H1 (cell line): Measurements from ENCODE around the gene LCN12. TPM values are rescaled to one million over a fixed set of nuclear protein-coding genes. Genes with fewer than 3 reads are reported as not detected.

Experiments used
- E2F6 ChIP-seq: IDR thresholded peaks from 2 replicates; pipeline ENCODE4 v1.6.1; 2012; ENCODE audit warnings: inconsistent platforms
- RAD21 ChIP-seq, 2 experiments: IDR thresholded peaks in 1 of 2; conservative IDR thresholded peaks in 1 of 2; 2 replicates each; pipeline ENCODE4 v1.6.1; 2011; ENCODE audit warnings: low read depth in 2 of 2, low read length in 2 of 2, improper control_type of control experiment in 1 of 2, inconsistent platforms in 1 of 2, mild to moderate bottlenecking in 1 of 2, moderate library complexity in 1 of 2
- RFX5 ChIP-seq: IDR thresholded peaks from 2 replicates; pipeline ENCODE4 v1.6.1; 2011; ENCODE audit warnings: low read depth, low read length, improper control_type of control experiment, borderline replicate concordance
- polyA plus RNA-seq, 7 experiments: library from polyadenylated mRNA; depleted of rRNA in 3 of 7; stranded (reverse) in 5 of 7; unstranded in 2 of 7; fragments of >200 nt in 5 of 7; fragments of 200-250 nt in 2 of 7; gene quantifications; 1 replicate in 5 of 7; 2 replicates in 1 of 7; 4 replicates in 1 of 7; pipeline versions ENCODE4 v1.2.1 to v1.2.3, GENCODE V29; 2011 to 2013; ENCODE audit warnings: missing spikeins in 2 of 7, mixed read lengths in 2 of 7
- total RNA-seq: library from RNA; stranded (reverse); fragmentation: NEBNext Ultra II Directional; extraction: Animal tissue kit (Norgen Biotek cat#: 25700); gene quantifications from 2 replicates; pipeline ENCODE4 v1.2.1, GENCODE V29; 2021

LCN12 gene
- total and polyA plus RNA-seq, 2 of the 8 experiments (the other 6 are each of a cell fraction or from before 2014, with no cell fraction given): 1.1 to 1.7 TPM

DNA sequence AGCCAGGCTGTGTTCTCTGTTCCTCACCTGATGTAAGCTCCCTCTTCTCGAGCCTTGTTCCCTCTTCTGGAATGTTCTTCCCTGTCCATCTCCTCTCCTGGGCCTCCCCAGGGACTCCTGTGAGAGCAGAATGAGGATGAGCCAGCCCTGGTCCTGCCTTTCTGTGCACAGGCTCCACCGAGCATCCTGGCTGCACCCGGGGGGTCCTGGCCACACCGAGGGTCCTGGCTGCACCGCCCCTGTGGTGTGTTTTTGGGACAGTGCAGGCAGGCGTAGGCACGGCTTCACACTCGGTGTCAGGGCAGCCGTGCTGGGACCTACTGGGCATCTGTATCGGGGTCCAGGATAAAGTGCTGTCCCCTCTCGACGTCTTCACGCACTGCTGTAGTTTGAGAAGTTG, 25.3 kb upstream of the LCN12 start (continued):
- TF ChIP-seq RFX5: no peak
- TF ChIP-seq E2F6: no peak
- TF ChIP-seq RAD21 (IDR thresholded peaks at IDR 0.05 in 1 of 2, conservative IDR thresholded peaks at IDR 0.05 in 1 of 2; ENCODE audit: low read depth in 2 of 2, low read length in 2 of 2): no peak
